ENCODE data around the gene RFC5. TPM values are rescaled to one million over a fixed set of nuclear protein-coding genes. Genes with fewer than 3 reads are reported as not detected.

RFC5 gene
- total and polyA plus RNA-seq, 10 donors = 6.6 to 18.4 (median 11.4) TPM

DNA sequence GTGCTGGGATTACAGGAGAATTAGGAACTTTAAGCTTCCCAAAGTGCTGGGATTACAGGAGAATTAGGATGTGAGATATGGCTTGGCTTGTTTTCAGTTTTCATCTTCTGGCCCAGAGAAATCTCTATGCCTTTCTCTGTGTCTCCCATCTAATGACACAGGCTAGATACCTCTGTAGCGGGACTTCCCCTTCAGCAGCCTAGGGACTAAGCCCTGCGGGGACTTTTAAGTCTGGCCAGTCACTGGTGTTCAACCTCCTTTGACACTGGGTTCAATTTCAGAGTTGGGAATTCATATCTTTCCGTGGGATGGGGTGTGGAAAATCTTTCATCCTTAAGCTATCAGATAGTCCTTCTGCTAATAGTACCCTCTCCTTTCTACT lies 6.2 kb downstream of the RFC5 start:
- Histone ChIP-seq H3K27ac (no peak overlapping the region), H3K4me3 (no peak overlapping the region), H3K27me3 (replicated peaks in 1 of 7) (no peaks in the 10 kb centered on the region), H3K36me3 (peaks cover 4 to 94% (median 52%) of the 10 kb centered on the region in 6 donors), H3K4me1 (peaks cover 0 to 9% (median 3%) of the 10 kb centered on the region in 6 donors), H3K9me3 (no peaks in the 10 kb centered on the region)
- DNase-seq = no peak
- intact Hi-C loops (cut with DNase I; ENCODE audit: low total_unique reads) = no loop called here
- TF ChIP-seq, protein P1, sequence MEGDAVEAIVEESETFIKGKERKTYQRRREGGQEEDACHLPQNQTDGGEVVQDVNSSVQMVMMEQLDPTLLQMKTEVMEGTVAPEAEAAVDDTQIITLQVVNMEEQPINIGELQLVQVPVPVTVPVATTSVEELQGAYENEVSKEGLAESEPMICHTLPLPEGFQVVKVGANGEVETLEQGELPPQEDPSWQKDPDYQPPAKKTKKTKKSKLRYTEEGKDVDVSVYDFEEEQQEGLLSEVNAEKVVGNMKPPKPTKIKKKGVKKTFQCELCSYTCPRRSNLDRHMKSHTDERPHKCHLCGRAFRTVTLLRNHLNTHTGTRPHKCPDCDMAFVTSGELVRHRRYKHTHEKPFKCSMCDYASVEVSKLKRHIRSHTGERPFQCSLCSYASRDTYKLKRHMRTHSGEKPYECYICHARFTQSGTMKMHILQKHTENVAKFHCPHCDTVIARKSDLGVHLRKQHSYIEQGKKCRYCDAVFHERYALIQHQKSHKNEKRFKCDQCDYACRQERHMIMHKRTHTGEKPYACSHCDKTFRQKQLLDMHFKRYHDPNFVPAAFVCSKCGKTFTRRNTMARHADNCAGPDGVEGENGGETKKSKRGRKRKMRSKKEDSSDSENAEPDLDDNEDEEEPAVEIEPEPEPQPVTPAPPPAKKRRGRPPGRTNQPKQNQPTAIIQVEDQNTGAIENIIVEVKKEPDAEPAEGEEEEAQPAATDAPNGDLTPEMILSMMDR (IDR thresholded peaks at IDR 0.05 in 8 of 11, conservative IDR thresholded peaks at IDR 0.05 in 3 of 11) = no peak
- TF ChIP-seq POLR2A (IDR thresholded peaks at IDR 0.05) (no peak), POLR2AphosphoS5 (IDR thresholded peaks at IDR 0.05) (no peak)
- 86 to 98% (median 95%) methylated on average over 3 of the region's 3 CpGs for WGBS, 5 donors

DNA sequence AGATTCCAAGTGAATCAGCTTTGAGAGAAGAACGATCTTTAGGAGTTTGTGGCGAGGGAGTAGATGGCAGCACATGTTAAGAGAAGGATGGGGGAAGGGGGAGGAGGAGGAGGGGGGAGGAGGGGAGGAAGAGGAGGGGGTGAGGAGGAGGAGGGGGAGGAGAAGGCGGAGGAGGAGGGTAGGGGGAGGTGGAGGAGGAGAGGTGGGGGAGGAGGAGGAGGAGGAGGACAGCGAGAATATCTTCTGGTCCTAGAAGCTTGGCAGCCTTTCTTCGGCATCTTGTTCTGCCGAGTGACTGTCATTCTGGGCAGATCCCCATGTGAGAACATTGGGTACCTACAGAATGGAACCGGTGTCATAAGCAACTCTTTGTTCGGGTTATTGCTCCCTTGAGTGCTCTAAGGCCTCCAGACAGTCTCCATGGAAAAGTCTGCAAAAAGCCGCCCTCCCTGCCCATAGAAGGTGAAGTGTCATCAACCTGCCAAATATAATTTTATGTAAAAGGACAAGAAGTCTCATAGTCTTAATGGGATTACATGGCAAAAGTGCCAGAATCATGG lies 6.9 kb downstream of the RFC5 start:
- 85 to 88% (median 86%) methylated on average over 9 of the region's 9 CpGs for WGBS, 5 donors
- no peak overlapping the region for H3K27ac ChIP-seq
- H3K4me1 ChIP-seq = peaks cover 0 to 2% (median 0%) of the 10 kb centered on the region in 6 donors
- no peaks in the 10 kb centered on the region for H3K27me3 ChIP-seq (replicated peaks in 1 of 7)
- no peaks in the 10 kb centered on the region for H3K9me3 ChIP-seq
- peaks cover 4 to 98% (median 58%) of the 10 kb centered on the region in 6 donors for H3K36me3 ChIP-seq
- intact Hi-C loops (cut with DNase I; ENCODE audit: low total_unique reads) = no loop called here
- DNase-seq = no peak
- no peak overlapping the region for H3K4me3 ChIP-seq
- TF ChIP-seq POLR2AphosphoS5 (IDR thresholded peaks at IDR 0.05) = no peak
- no peak for TF ChIP-seq POLR2A (IDR thresholded peaks at IDR 0.05)
- TF ChIP-seq, protein P1 (IDR thresholded peaks at IDR 0.05 in 8 of 11, conservative IDR thresholded peaks at IDR 0.05 in 3 of 11) = no peak

DNA sequence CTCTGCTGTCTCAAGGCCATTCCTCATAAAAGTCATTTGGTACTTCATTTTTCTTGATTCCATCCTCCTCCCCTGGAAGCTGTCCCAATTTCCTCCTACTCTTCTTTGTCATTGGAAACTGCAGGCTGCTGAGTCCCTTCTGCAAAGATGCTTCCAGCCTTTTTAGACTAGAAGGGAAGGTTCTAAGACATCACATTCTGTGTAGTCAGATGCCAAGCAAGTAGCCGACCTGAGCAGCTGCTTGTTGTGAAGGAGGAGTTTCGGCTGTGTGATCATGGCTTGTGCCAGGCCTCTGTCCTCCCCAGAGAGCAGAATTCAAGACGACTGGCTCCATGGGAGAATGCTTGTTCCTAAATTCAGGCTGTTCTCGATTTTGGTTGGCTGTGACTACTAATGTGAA lies 8.7 kb downstream of the RFC5 start:
- no peak overlapping the region for H3K4me3 ChIP-seq
- TF ChIP-seq POLR2AphosphoS5 (IDR thresholded peaks at IDR 0.05) (no peak), POLR2A (IDR thresholded peaks at IDR 0.05) (no peak)
- TF ChIP-seq, protein P1 (IDR thresholded peaks at IDR 0.05 in 8 of 11, conservative IDR thresholded peaks at IDR 0.05 in 3 of 11) = no peak
- H3K36me3 ChIP-seq = peaks cover 4 to 98% (median 54%) of the 10 kb centered on the region in 6 donors
- no peak for DNase-seq
- 84 to 96% (median 92%) methylated on average over 4 of the region's 4 CpGs for WGBS, 5 donors
- H3K27ac ChIP-seq = no peak overlapping the region
- H3K27me3 ChIP-seq (replicated peaks in 1 of 7) = no peaks in the 10 kb centered on the region
- no peaks in the 10 kb centered on the region for H3K4me1 ChIP-seq
- intact Hi-C loops (cut with DNase I; ENCODE audit: low total_unique reads) = no loop called here
- no peaks in the 10 kb centered on the region for H3K9me3 ChIP-seq

DNA sequence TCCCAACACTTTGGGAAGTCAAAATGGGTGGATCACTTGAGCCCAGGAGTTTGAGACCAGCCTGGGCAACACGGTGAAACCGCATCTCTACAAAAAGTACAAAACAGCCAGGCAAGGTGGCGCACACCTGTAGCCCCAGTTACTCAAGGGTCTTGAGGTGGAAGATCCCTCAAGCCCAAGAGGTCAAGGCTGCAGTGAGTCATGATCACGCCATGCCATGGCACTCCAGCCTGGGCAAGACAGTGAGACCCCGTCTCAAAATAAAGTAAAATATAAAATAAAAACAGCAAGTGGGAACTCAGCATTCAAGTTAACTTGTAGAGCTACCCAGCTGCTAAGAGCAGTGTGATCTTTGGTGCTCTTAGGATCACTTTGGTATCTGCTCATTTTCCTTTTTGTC lies 12.7 kb downstream of the RFC5 start:
- Histone ChIP-seq H3K4me3 (no peak overlapping the region), H3K36me3 (peaks cover 4 to 100% (median 85%) of the 10 kb centered on the region in 6 donors), H3K9me3 (no peaks in the 10 kb centered on the region), H3K27ac (no peak overlapping the region), H3K4me1 (no peaks in the 10 kb centered on the region), H3K27me3 (replicated peaks in 1 of 7) (no peaks in the 10 kb centered on the region)
- 93 to 99% (median 98%) methylated on average over 5 of the region's 5 CpGs for WGBS, 5 donors
- TF ChIP-seq POLR2A (IDR thresholded peaks at IDR 0.05) (no peak), POLR2AphosphoS5 (IDR thresholded peaks at IDR 0.05) (no peak)
- TF ChIP-seq, protein P1 (IDR thresholded peaks at IDR 0.05 in 8 of 11, conservative IDR thresholded peaks at IDR 0.05 in 3 of 11) = no peak
- intact Hi-C loops (cut with DNase I; ENCODE audit: low total_unique reads) = no loop called here
- DNase-seq = no peak

Measured in spleen (tissue), 11 donors.